Fibroblast of lung (primary cell): ENCODE results near the gene EIF3D.

Experiments
- CTCF ChIP-seq, 2 donors: IDR thresholded peaks in 1 of 2; conservative IDR thresholded peaks in 1 of 2; 1 replicate in 1 of 2; 2 replicates in 1 of 2; pipeline ENCODE4 v1.5.1; 2011 to 2012; ENCODE audit warnings: low read length in 2 of 2, control low read depth in 1 of 2, inconsistent platforms in 1 of 2, low read depth in 1 of 2, mild to moderate bottlenecking in 1 of 2
- EZH2 ChIP-seq: IDR thresholded peaks from 2 replicates; pipeline ENCODE4 v1.5.1; 2012; ENCODE audit warnings: low read length, control low read depth, mild to moderate bottlenecking; ENCODE audit errors: missing control alignments

GRCh38 chr22:36548606-36549005 is 19.6 kb upstream of the EIF3D start:
- TF ChIP-seq CTCF (conservative IDR thresholded peaks at IDR 0.05 in 1 of 2, IDR thresholded peaks at IDR 0.05 in 1 of 2; ENCODE audit: low read depth in 1 of 2, low read length in 2 of 2) (no peak), EZH2 (no peak)
